Panc1 (cell line): Measurements from ENCODE around the gene RANBP3. TPM values are rescaled to one million over a fixed set of nuclear protein-coding genes. Genes with fewer than 3 reads are reported as not detected.

Source experiments
- ATAC-seq: fragments of 200-7000 bp; cut with Tn5 transposase; 2 replicates; pipeline ENCODE4 v1.9.1; 2020; ENCODE audit warnings: mild to moderate bottlenecking, moderate library complexity
- BruUV-seq: library from RNA; stranded (reverse); fragments of 400-500 nt; replicated peaks from 2 replicates; lab custom pipeline; 2021; lab: Mats Ljungman, UMichigan
- CTCF ChIA-PET: fragments of 300-600 bp; sonication (Branson Sonifier 250); formaldehyde crosslinking; loops from one replicate; lab custom pipeline; 2022; ENCODE audit warnings: antibody characterized with exemption; lab: Charles Lee
- POLR2A ChIA-PET: fragments of 300-600 bp; sonication (Branson Sonifier 250); formaldehyde crosslinking; loops from one replicate; lab custom pipeline; 2022; ENCODE audit warnings: antibody characterized with exemption; lab: Charles Lee
- DNase-seq: peaks from one replicate; pipeline ENCODE4 v3.0.0-alpha.2; 2010; ENCODE audit warnings: low read depth, low spot score
- H3K27ac ChIP-seq: 2 replicates; pipeline ENCODE4 v1.5.1; 2011; ENCODE audit warnings: mild to moderate bottlenecking, low read length, inconsistent platforms
- H3K27me3 ChIP-seq: fragments of 200-500 bp; sonication (Bioruptor generic); 2 replicates; pipeline ENCODE4 v1.6.0; 2014; ENCODE audit warnings: low read length, inconsistent platforms; ENCODE audit not compliant: control insufficient read depth, insufficient read depth
- H3K36me3 ChIP-seq: fragments of 200-500 bp; sonication (Bioruptor generic); 2 replicates; pipeline ENCODE4 v1.5.1; 2014; ENCODE audit warnings: inconsistent platforms, mild to moderate bottlenecking, low read length, moderate library complexity; ENCODE audit not compliant: control insufficient read depth, insufficient read depth
- H3K4me1 ChIP-seq: 2 replicates; pipeline ENCODE4 v1.5.1; 2011; ENCODE audit warnings: inconsistent platforms, mild to moderate bottlenecking, low read length, moderate library complexity; ENCODE audit not compliant: control insufficient read depth, insufficient read depth
- H3K4me3 ChIP-seq, 2 experiments: 2 replicates each; pipeline ENCODE4 v1.5.1; 2011 to 2012; ENCODE audit warnings: low read depth in 2 of 2, low read length in 2 of 2, mild to moderate bottlenecking in 2 of 2, inconsistent platforms in 1 of 2, moderate library complexity in 1 of 2
- H3K9me3 ChIP-seq: fragments of 200-500 bp; sonication (Bioruptor generic); 2 replicates; pipeline ENCODE4 v1.5.1; 2014; ENCODE audit warnings: low read depth, mild to moderate bottlenecking, inconsistent platforms, low read length, moderate library complexity; ENCODE audit not compliant: control insufficient read depth, insufficient read depth
- CTCF ChIP-seq: fragments of 450-650 bp; IDR thresholded peaks from 2 replicates; pipeline ENCODE4 v1.5.1; 2017; ENCODE audit warnings: mild to moderate bottlenecking
- POLR2AphosphoS5 ChIP-seq: IDR thresholded peaks from 2 replicates; pipeline ENCODE4 v1.6.1; 2012; ENCODE audit warnings: mild to moderate bottlenecking, low read depth, low read length, moderate library complexity
- REST ChIP-seq, 2 experiments: IDR thresholded peaks; 2 replicates each; pipeline ENCODE4 v1.6.1; 2011 to 2012; ENCODE audit warnings: low read depth in 2 of 2, control low read depth in 1 of 2, low read length in 1 of 2, mild to moderate bottlenecking in 1 of 2, moderate library complexity in 1 of 2; ENCODE audit not compliant: insufficient read depth in 1 of 2
- SIN3A ChIP-seq: IDR thresholded peaks from 2 replicates; pipeline ENCODE4 v1.6.1; 2012; ENCODE audit warnings: low read depth, mild to moderate bottlenecking, low read length, moderate library complexity, borderline replicate concordance; ENCODE audit not compliant: insufficient read depth
- TCF7L2 ChIP-seq: IDR thresholded peaks from 2 replicates; pipeline ENCODE4 v1.6.1; 2011; ENCODE audit warnings: mild to moderate bottlenecking, low read depth, low read length, inconsistent platforms
- in situ Hi-C: cut with HindIII; loops from 2 replicates; pipeline ENCODE4 v1.10.0; 2016; ENCODE audit warnings: low sequenced_read_pairs, low pct_unique_long_range_greater_than_20kb
- intact Hi-C: fragments of 100-400 bp; cut with micrococcal nuclease; formaldehyde crosslinking; loops from one replicate; pipeline ENCODE4 v1.10.0; 2022; ENCODE audit not compliant: unreplicated experiment
- total RNA-seq: library from RNA; stranded (reverse); gene quantifications from one replicate; pipeline ENCODE4 v1.2.1, GENCODE V29; 2021; ENCODE audit not compliant: unreplicated experiment

The RANBP3 gene
- total RNA-seq, 1 experiment from 2014 or later = 54.6 TPM

GRCh38 chr19:5880604-5881078, 97.3 kb downstream of the RANBP3 start:
- in situ Hi-C loops (no loop called here), intact Hi-C loops (no loop called here)
- no peaks in the 10 kb centered on the region for H3K36me3 ChIP-seq
- ChIA-PET CTCF (no interaction called here), POLR2A (no interaction called here)
- H3K9me3 ChIP-seq = no peaks in the 10 kb centered on the region
- no peaks in the 10 kb centered on the region for H3K27me3 ChIP-seq
- no peak overlapping the region for H3K4me3 ChIP-seq
- TF ChIP-seq SIN3A = no peak
- TF ChIP-seq REST (IDR thresholded peaks at IDR 0.05; ENCODE audit: insufficient read depth in 1 of 2, low read depth in 2 of 2, low read length in 1 of 2) = no peak
- no peak for TF ChIP-seq TCF7L2
- TF ChIP-seq CTCF = no peak
- TF ChIP-seq POLR2AphosphoS5 = no peak
- BruUV-seq = no TSS peak
- no peak overlapping the region for H3K27ac ChIP-seq
- ATAC-seq (no peak), DNase-seq (no peak)
- H3K4me1 ChIP-seq = no peaks in the 10 kb centered on the region

- TF ChIP-seq SIN3A (no peak), POLR2AphosphoS5 (no peak), TCF7L2 (no peak), CTCF (no peak), REST (IDR thresholded peaks at IDR 0.05; ENCODE audit: insufficient read depth in 1 of 2, low read depth in 2 of 2, low read length in 1 of 2) (no peak)
- intact Hi-C loops = no loop called here
- ChIA-PET CTCF (no interaction called here), POLR2A (no interaction called here)
- in situ Hi-C loops = no loop called here
- no peak for DNase-seq
- Histone ChIP-seq H3K27me3 (no peaks in the 10 kb centered on the region), H3K4me3 (no peak overlapping the region), H3K36me3 (no peaks in the 10 kb centered on the region), H3K9me3 (no peaks in the 10 kb centered on the region), H3K27ac (no peak overlapping the region), H3K4me1 (no peaks in the 10 kb centered on the region)
- BruUV-seq = no TSS peak
- no peak for ATAC-seq
Observed at GRCh38 chr19:5880196-5880595, 97.7 kb downstream of the RANBP3 start.
